Spleen (tissue), 7 donors: ENCODE data around the gene ANKRD13A.
"Not testable (repeated sequence)": the region's sequence is repeated elsewhere in the genome, so short reads cannot be mapped to it uniquely, and the experiment has no call there.

Experiments used
- CTCF ChIP-seq, 11 experiments: fragments of 200-600 bp in 7 of 11; fragments of 450-650 bp in 4 of 11; sonication (generic) in 4 of 11; IDR thresholded peaks in 8 of 11; conservative IDR thresholded peaks in 3 of 11; 1 replicate in 7 of 11; 2 replicates in 4 of 11; pipeline versions ENCODE4 v1.4.0 to v1.8.0; 2016 to 2021; ENCODE audit warnings: antibody characterized with exemption in 11 of 11, inconsistent platforms in 4 of 11, mild to moderate bottlenecking in 1 of 11
- POLR2A ChIP-seq, 3 donors: fragments of 450-650 bp; IDR thresholded peaks; one replicate each; pipeline ENCODE4 v1.5.1; 2017; ENCODE audit warnings: antibody characterized with exemption in 3 of 3, mild to moderate bottlenecking in 1 of 3
- POLR2AphosphoS5 ChIP-seq, 3 donors: sonication (generic); formaldehyde crosslinking; IDR thresholded peaks; one replicate each; pipeline ENCODE4 v1.5.1; 2017; ENCODE audit warnings: antibody characterized with exemption in 3 of 3
- donor health status: DM: no; HTN: no; CAD: no; lungs with moderate emphysema.
- donor health status: DM: no; HTN: no; CAD: no.
- donor health status: DM: no; HTN: no; CAD: no.

- TF ChIP-seq CTCF (IDR thresholded peaks at IDR 0.05 in 8 of 11, conservative IDR thresholded peaks at IDR 0.05 in 3 of 11); POLR2A (IDR thresholded peaks at IDR 0.05); POLR2AphosphoS5 (IDR thresholded peaks at IDR 0.05): not testable (repeated sequence)
Observed at GRCh38 chr12:110049034-110049433, 49.8 kb downstream of the ANKRD13A start.
